ENCODE data around the gene OLAH. TPM values are rescaled to one million over a fixed set of nuclear protein-coding genes. Genes with fewer than 3 reads are reported as not detected.

The OLAH gene
- total RNA-seq, 4 donors from 2014 or later, result 1.1 to 4.7 (median 4.0) TPM; not detected in 1

- no peak for TF ChIP-seq CTCF (IDR thresholded peaks at IDR 0.05)
- DNase-seq (ENCODE audit: low spot score), result no peak
- ATAC-seq (ENCODE audit: low FRiP score), result no peak
These were observed 68.9 kb downstream of the OLAH start for GRCh38 chr10:15112657-15113056.

DNA sequence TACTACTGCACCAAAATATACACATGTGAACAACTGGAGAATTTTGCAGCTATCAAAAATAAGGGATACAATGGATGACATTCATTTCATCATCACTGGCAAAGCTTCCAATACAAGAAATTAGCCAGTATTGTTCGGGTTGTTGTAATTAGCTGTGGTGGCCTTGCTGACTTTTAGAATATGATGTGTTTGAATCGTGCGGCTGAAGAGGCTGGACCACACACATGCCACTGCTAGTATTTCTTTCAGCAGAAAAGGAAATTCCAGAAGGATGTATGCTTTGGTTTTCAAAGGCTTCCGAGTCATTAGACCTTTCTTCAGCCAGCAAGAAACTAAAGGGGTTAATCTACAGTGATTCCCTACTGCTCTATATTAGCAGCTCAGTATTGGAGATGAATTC is 70.0 kb downstream of the OLAH start:
- no peak for TF ChIP-seq CTCF (IDR thresholded peaks at IDR 0.05)
- ATAC-seq (ENCODE audit: low FRiP score) (no peak), DNase-seq (ENCODE audit: low spot score) (no peak)

DNA sequence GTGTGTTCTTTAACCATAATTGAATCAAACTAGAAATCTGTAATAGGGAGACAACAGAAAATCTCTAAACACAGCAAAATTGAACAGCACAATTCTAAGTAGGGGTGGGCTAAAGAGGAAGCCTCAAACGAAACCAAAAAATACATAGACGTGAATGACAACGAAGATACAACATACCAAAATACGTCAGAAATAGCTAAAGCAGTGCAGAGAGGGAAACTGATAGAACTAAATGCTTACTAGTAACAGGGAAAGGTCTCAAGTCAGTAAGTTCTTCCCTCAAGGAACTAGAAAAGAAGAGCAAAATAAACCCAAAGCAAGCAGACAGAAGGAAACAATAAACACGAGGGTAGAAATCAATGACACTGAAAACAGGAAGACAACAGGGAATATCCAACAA is 72.5 kb downstream of the OLAH start:
- ATAC-seq (ENCODE audit: low FRiP score) (no peak), DNase-seq (ENCODE audit: low spot score) (no peak)
- TF ChIP-seq CTCF (IDR thresholded peaks at IDR 0.05), result no peak

- DNase-seq (ENCODE audit: low spot score), result no peak
- TF ChIP-seq CTCF (IDR thresholded peaks at IDR 0.05), result no peak
- ATAC-seq (ENCODE audit: low FRiP score), result no peak
These were observed 74.9 kb downstream of the OLAH start for GRCh38 chr10:15118615-15119014.

- ATAC-seq (ENCODE audit: low FRiP score), result no peak
- no peak for TF ChIP-seq CTCF (IDR thresholded peaks at IDR 0.05)
- no peak for DNase-seq (ENCODE audit: low spot score)
These were observed 76.8 kb downstream of the OLAH start for GRCh38 chr10:15120523-15120922.

DNA sequence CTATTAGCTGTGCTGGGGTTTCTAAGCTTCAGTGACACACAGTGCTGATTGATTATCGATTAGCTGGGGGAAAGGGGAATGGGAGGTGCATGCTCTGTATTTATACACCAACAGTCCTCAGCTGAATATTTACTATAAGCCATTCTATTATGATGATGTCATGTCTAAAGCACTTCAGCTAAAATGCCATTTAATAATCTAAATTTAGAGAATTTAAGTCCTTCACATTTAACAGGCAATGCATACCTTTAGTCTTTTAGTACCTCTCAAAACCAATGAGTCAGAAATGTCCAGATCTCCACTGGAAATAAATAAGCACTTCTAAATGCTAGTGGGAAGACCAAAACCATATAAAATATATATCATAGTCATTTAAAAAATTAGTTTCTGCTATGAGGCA is 78.0 kb downstream of the OLAH start:
- TF ChIP-seq CTCF (IDR thresholded peaks at IDR 0.05), result no peak
- ATAC-seq (ENCODE audit: low FRiP score), result no peak
- no peak for DNase-seq (ENCODE audit: low spot score)

DNA sequence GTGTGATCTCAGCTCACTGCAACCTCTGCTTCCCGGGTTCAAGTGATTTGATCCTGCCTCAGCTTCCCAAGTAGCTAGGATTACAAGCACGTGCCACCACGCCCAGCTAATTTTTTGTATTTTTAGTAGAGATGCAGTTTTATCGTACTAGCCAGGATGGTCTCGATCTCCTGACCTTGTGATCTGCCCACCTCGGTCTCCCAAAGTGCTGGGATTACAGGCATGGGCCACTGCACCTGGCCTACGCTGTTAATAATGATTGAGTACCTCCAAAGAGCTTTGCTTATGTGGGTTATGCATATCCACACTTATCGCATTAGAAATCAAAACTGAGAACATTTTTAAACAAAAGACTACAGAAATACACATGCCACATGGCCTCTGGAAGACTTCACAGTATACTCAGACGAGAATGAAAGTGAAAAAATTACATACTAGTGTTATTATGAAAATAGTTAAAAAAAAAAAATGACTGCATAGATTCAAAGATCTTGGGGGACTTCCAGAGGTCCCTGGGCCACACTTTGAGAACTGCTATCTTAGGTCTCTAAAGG is 78.8 kb downstream of the OLAH start:
- ATAC-seq (ENCODE audit: low FRiP score) (no peak), DNase-seq (ENCODE audit: low spot score) (no peak)
- TF ChIP-seq CTCF (IDR thresholded peaks at IDR 0.05), result no peak

Other genes with a start within 250 kb of the OLAH start
- gene CDNF, start 205.9 kb upstream of the OLAH start, total RNA-seq, result 1 to 10 TPM; 1.4 to 7.3 (median 2.0) TPM
- gene HSPA14, start 205.6 kb upstream of the OLAH start, total RNA-seq, result 10 to 100 TPM in 3 of 4 donors, 1 to 10 TPM in 1; 9.1 to 15.3 (median 11.8) TPM
- gene MSANTD7, start 205.6 kb upstream of the OLAH start, total RNA-seq, result 10 to 100 TPM in 2 of 4 donors, 1 to 10 TPM in 2; 7.5 to 18.0 (median 11.9) TPM
- 1 to 10 TPM; 4.4 to 7.9 (median 5.2) TPM for gene SUV39H2, start 165.1 kb upstream of the OLAH start, total RNA-seq
- gene DCLRE1C, start 89.8 kb upstream of the OLAH start, total RNA-seq, result 10 to 100 TPM in 1 of 4 donors, 1 to 10 TPM in 3; 5.9 to 12.5 (median 7.1) TPM
- not detected for gene MEIG1, start 84.6 kb upstream of the OLAH start, total RNA-seq
- under 1 TPM in 1 of 4 donors, not detected in 3; 0.48 TPM for gene ACBD7, start 44.8 kb downstream of the OLAH start, total RNA-seq
- 10 to 100 TPM in 3 of 4 donors, 1 to 10 TPM in 1; 9.4 to 15.4 (median 12.1) TPM for gene RPP38, start 53.4 kb downstream of the OLAH start, total RNA-seq
- gene NMT2, start 124.8 kb downstream of the OLAH start, total RNA-seq, result 10 to 100 TPM; 25.1 to 96.4 (median 72.8) TPM

Data from omental fat pad (tissue), 4 donors.